Effector memory CD4-positive, alpha-beta T cell (primary cell): ENCODE results near the gene RASSF3.

Experiments
- DNase-seq, 3 donors: peaks; one replicate each; pipeline ENCODE4 v3.0.0-alpha.2; 2020
- H3K27ac ChIP-seq: 2 replicates; pipeline ENCODE4 v1.7.0; 2013; ENCODE audit warnings: mild to moderate bottlenecking, low read length, moderate library complexity; ENCODE audit not compliant: insufficient read depth, poor library complexity, severe bottlenecking
- H3K27me3 ChIP-seq: replicated peaks from 2 replicates; pipeline ENCODE4 v1.7.0; 2013; ENCODE audit warnings: mild to moderate bottlenecking, low read length; ENCODE audit not compliant: insufficient read depth, control insufficient read depth, poor library complexity, severe bottlenecking
- H3K36me3 ChIP-seq: 2 replicates; pipeline ENCODE4 v1.7.0; 2013; ENCODE audit warnings: mild to moderate bottlenecking, low read length, moderate library complexity; ENCODE audit not compliant: control insufficient read depth, insufficient read depth
- H3K4me1 ChIP-seq: 2 replicates; pipeline ENCODE4 v1.7.0; 2013; ENCODE audit warnings: low read length, mild to moderate bottlenecking; ENCODE audit not compliant: control insufficient read depth, insufficient read depth, poor library complexity, severe bottlenecking
- H3K4me3 ChIP-seq: 2 replicates; pipeline ENCODE4 v1.7.0; 2013; ENCODE audit warnings: low read length, low read depth, mild to moderate bottlenecking; ENCODE audit not compliant: insufficient read depth, poor library complexity, severe bottlenecking
- H3K9me3 ChIP-seq: 2 replicates; pipeline ENCODE4 v1.7.0; 2013; ENCODE audit warnings: mild to moderate bottlenecking, low read length, moderate library complexity; ENCODE audit not compliant: control insufficient read depth

RASSF3 gene

DNA sequence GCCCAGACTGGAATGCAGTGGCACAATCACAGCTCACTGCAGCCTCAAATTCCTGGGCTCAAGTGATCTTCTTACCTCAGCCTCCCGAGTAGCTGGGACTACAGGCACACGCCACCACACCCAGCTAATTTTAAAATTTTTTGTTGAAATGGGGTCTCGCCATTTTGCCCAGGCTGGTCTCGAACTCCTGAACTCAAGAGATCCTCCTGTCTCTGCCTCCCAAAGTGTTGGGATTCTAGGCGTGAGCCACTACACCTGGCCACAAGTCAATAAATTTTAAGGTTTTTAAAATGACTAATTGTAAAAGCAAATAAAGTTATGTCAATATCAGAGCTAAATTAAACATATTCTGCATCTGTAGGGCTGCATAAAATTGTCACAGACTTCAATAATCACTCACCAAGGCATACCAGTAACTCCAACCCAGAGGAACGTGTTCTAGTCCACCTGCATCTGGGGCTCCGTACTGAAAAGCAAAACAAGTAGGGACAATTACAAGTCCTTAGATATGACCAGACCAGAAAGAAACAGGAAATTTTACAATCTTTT, 135.0 kb downstream of the RASSF3 start:
- Histone ChIP-seq H3K9me3 (no peaks in the 10 kb centered on the region), H3K4me1 (no peaks in the 10 kb centered on the region), H3K27me3 (no peaks in the 10 kb centered on the region), H3K36me3 (peaks cover 47% of the 10 kb centered on the region), H3K27ac (no peak overlapping the region), H3K4me3 (no peak overlapping the region)
- DNase-seq = no peak

DNA sequence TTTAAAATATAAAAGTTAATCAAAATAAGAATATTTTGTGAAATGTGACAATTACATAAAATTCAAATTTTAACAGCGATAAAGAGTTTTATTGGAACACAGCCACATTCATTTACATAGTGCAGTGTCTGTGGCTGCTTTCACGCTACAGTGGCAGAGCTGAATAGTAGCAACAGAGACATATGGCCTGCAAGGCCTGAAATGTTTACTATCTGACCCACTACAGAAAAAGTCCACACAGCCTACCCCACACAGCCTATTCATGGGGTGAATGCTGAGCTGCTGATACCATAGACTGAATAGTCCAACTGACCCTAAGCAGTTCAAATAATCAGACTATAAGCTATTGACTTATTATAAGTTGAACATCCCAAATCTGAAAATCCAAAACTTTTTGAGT, 135.7 kb downstream of the RASSF3 start:
- Histone ChIP-seq H3K4me3 (no peak overlapping the region), H3K27ac (no peak overlapping the region), H3K27me3 (no peaks in the 10 kb centered on the region), H3K36me3 (peaks cover 52% of the 10 kb centered on the region), H3K9me3 (no peaks in the 10 kb centered on the region), H3K4me1 (no peaks in the 10 kb centered on the region)
- DNase-seq = no peak

DNA sequence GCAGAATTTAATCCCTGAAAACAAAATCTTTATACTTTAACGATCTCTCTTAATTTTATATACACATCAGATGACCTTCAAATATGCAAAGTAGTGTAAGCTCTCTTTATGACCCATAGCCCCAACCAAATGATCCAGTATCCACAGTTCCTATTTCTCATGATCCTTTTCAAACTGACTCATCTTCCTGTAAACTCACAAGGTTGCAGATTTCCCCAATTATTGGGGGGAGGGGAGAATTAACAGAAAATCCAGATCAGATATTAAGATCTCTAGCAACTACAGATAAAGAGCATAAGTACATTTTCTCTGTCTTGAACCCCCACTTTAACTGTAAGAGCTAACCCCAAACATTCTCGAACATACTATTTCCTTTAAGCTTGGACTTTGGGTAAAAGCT, 136.4 kb downstream of the RASSF3 start:
- no peak for DNase-seq
- H3K36me3 ChIP-seq = peaks cover 52% of the 10 kb centered on the region
- no peak overlapping the region for H3K4me3 ChIP-seq
- no peaks in the 10 kb centered on the region for H3K27me3 ChIP-seq
- no peak overlapping the region for H3K27ac ChIP-seq
- no peaks in the 10 kb centered on the region for H3K9me3 ChIP-seq
- H3K4me1 ChIP-seq = no peaks in the 10 kb centered on the region
